ENCODE data around the gene CERS1. TPM values are rescaled to one million over a fixed set of nuclear protein-coding genes. Genes with fewer than 3 reads are reported as not detected.
"Not testable (repeated sequence)": the region's sequence is repeated elsewhere in the genome, so short reads cannot be mapped to it uniquely, and the experiment has no call there.

The CERS1 gene
- total RNA-seq, 1 donor from 2014 or later = 0.18 TPM

GRCh38 chr19:18913466-18913865 lies 17.5 kb upstream of the CERS1 start:
- H3K27ac Mint-ChIP-seq = no peak overlapping the region
- peaks cover 56% of the 10 kb centered on the region for H3K36me3 Mint-ChIP-seq (ENCODE audit: low read depth)
- no peak overlapping the region for H3K4me3 Mint-ChIP-seq (ENCODE audit: low read depth)
- DNase-seq (ENCODE audit: low spot score) = no peak
- H3K27me3 Mint-ChIP-seq (ENCODE audit: low read depth) = no peaks in the 10 kb centered on the region
- H3K4me1 Mint-ChIP-seq (ENCODE audit: low read depth) = peaks cover 9% of the 10 kb centered on the region
- no peaks in the 10 kb centered on the region for H3K9me3 Mint-ChIP-seq
- intact Hi-C loops (cut with micrococcal nuclease) = no loop called here

GRCh38 chr19:18912933-18913332 lies 17.0 kb upstream of the CERS1 start:
- Mint-ChIP-seq H3K27ac (no peak overlapping the region), H3K27me3 (ENCODE audit: low read depth) (no peaks in the 10 kb centered on the region), H3K4me1 (ENCODE audit: low read depth) (peaks cover 7% of the 10 kb centered on the region), H3K36me3 (ENCODE audit: low read depth) (peaks cover 55% of the 10 kb centered on the region), H3K9me3 (no peaks in the 10 kb centered on the region), H3K4me3 (ENCODE audit: low read depth) (no peak overlapping the region)
- no peak for DNase-seq (ENCODE audit: low spot score)
- intact Hi-C loops (cut with micrococcal nuclease) = no loop called here

- H3K9me3 Mint-ChIP-seq = no peaks in the 10 kb centered on the region
- H3K27me3 Mint-ChIP-seq (ENCODE audit: low read depth) = no peaks in the 10 kb centered on the region
- peaks cover 2% of the 10 kb centered on the region for H3K4me1 Mint-ChIP-seq (ENCODE audit: low read depth)
- H3K4me3 Mint-ChIP-seq (ENCODE audit: low read depth) = no peak overlapping the region
- H3K27ac Mint-ChIP-seq = no peak overlapping the region
- DNase-seq (ENCODE audit: low spot score) = no peak
- intact Hi-C loops (cut with micrococcal nuclease) = no loop called here
- peaks cover 46% of the 10 kb centered on the region for H3K36me3 Mint-ChIP-seq (ENCODE audit: low read depth)
Observed at GRCh38 chr19:18910801-18911436, 15.0 kb upstream of the CERS1 start.

- no peak for DNase-seq (ENCODE audit: low spot score)
- H3K36me3 Mint-ChIP-seq (ENCODE audit: low read depth) = peaks cover 47% of the 10 kb centered on the region
Observed at GRCh38 chr19:18910010-18910409, 14.1 kb upstream of the CERS1 start.

GRCh38 chr19:18908917-18909619 lies 13.1 kb upstream of the CERS1 start:
- Mint-ChIP-seq H3K4me1 (ENCODE audit: low read depth) (no peaks in the 10 kb centered on the region), H3K36me3 (ENCODE audit: low read depth) (peaks cover 45% of the 10 kb centered on the region), H3K27me3 (ENCODE audit: low read depth) (no peaks in the 10 kb centered on the region), H3K27ac (no peak overlapping the region), H3K9me3 (no peaks in the 10 kb centered on the region), H3K4me3 (ENCODE audit: low read depth) (no peak overlapping the region)
- DNase-seq (ENCODE audit: low spot score) = no peak
- intact Hi-C loops (cut with micrococcal nuclease) = no loop called here

More at GRCh38 chr19:18910010-18910409, 14.1 kb upstream of the CERS1 start:
- Mint-ChIP-seq H3K4me3 (ENCODE audit: low read depth) (no peak overlapping the region), H3K27me3 (ENCODE audit: low read depth) (no peaks in the 10 kb centered on the region), H3K4me1 (ENCODE audit: low read depth) (no peaks in the 10 kb centered on the region), H3K9me3 (no peaks in the 10 kb centered on the region), H3K27ac (no peak overlapping the region)
- intact Hi-C loops (cut with micrococcal nuclease) = no loop called here

- H3K4me1 Mint-ChIP-seq (ENCODE audit: low read depth) = no peaks in the 10 kb centered on the region
- no peak overlapping the region for H3K27ac Mint-ChIP-seq
- no peak for DNase-seq (ENCODE audit: low spot score)
- H3K36me3 Mint-ChIP-seq (ENCODE audit: low read depth) = peaks cover 26% of the 10 kb centered on the region
- H3K9me3 Mint-ChIP-seq = no peaks in the 10 kb centered on the region
- H3K27me3 Mint-ChIP-seq (ENCODE audit: low read depth) = no peaks in the 10 kb centered on the region
- no peak overlapping the region for H3K4me3 Mint-ChIP-seq (ENCODE audit: low read depth)
- intact Hi-C loops (cut with micrococcal nuclease) = no loop called here
Observed at GRCh38 chr19:18906605-18907519, 10.9 kb upstream of the CERS1 start.

- no peak for DNase-seq (ENCODE audit: low spot score)
- Mint-ChIP-seq H3K9me3 (no peaks in the 10 kb centered on the region), H3K27ac (no peak overlapping the region), H3K4me1 (ENCODE audit: low read depth) (no peaks in the 10 kb centered on the region), H3K36me3 (ENCODE audit: low read depth) (peaks cover 26% of the 10 kb centered on the region), H3K27me3 (ENCODE audit: low read depth) (no peaks in the 10 kb centered on the region), H3K4me3 (ENCODE audit: low read depth) (no peak overlapping the region)
- intact Hi-C loops (cut with micrococcal nuclease) = no loop called here
Observed at GRCh38 chr19:18905513-18906236, 9.7 kb upstream of the CERS1 start.

- intact Hi-C loops (cut with micrococcal nuclease) = no loop called here
- Mint-ChIP-seq H3K27me3 (ENCODE audit: low read depth) (no peaks in the 10 kb centered on the region), H3K9me3 (no peaks in the 10 kb centered on the region), H3K4me3 (ENCODE audit: low read depth) (no peak overlapping the region), H3K36me3 (ENCODE audit: low read depth) (peaks cover 25% of the 10 kb centered on the region), H3K4me1 (ENCODE audit: low read depth) (no peaks in the 10 kb centered on the region), H3K27ac (no peak overlapping the region)
- no peak for DNase-seq (ENCODE audit: low spot score)
Observed at GRCh38 chr19:18905058-18905456, 9.1 kb upstream of the CERS1 start.

GRCh38 chr19:18904334-18905057 lies 8.5 kb upstream of the CERS1 start:
- no peak for DNase-seq (ENCODE audit: low spot score)
- no peak overlapping the region for H3K4me3 Mint-ChIP-seq (ENCODE audit: low read depth)
- H3K27me3 Mint-ChIP-seq (ENCODE audit: low read depth) = no peaks in the 10 kb centered on the region
- intact Hi-C loops (cut with micrococcal nuclease) = no loop called here
- no peaks in the 10 kb centered on the region for H3K9me3 Mint-ChIP-seq
- H3K4me1 Mint-ChIP-seq (ENCODE audit: low read depth) = no peaks in the 10 kb centered on the region
- H3K27ac Mint-ChIP-seq = no peak overlapping the region
- peaks cover 22% of the 10 kb centered on the region for H3K36me3 Mint-ChIP-seq (ENCODE audit: low read depth)

- intact Hi-C loops (cut with micrococcal nuclease) = no loop called here
- no peaks in the 10 kb centered on the region for H3K27me3 Mint-ChIP-seq (ENCODE audit: low read depth)
- no peaks in the 10 kb centered on the region for H3K4me1 Mint-ChIP-seq (ENCODE audit: low read depth)
- no peak overlapping the region for H3K27ac Mint-ChIP-seq
- peaks cover 24% of the 10 kb centered on the region for H3K36me3 Mint-ChIP-seq (ENCODE audit: low read depth)
- H3K4me3 Mint-ChIP-seq (ENCODE audit: low read depth) = no peak overlapping the region
- no peaks in the 10 kb centered on the region for H3K9me3 Mint-ChIP-seq
- no peak for DNase-seq (ENCODE audit: low spot score)
Observed at GRCh38 chr19:18903156-18904037, 7.4 kb upstream of the CERS1 start.

- DNase-seq (ENCODE audit: low spot score); intact Hi-C loops (cut with micrococcal nuclease); H3K9me3 Mint-ChIP-seq; H3K27ac Mint-ChIP-seq; H3K27me3 Mint-ChIP-seq (ENCODE audit: low read depth); H3K4me3 Mint-ChIP-seq (ENCODE audit: low read depth); H3K4me1 Mint-ChIP-seq (ENCODE audit: low read depth): not testable (repeated sequence)
- H3K36me3 Mint-ChIP-seq (ENCODE audit: low read depth) = peaks cover 24% of the 10 kb centered on the region
Observed at GRCh38 chr19:18902519-18902918, 6.6 kb upstream of the CERS1 start.
